ENCODE results near the gene FNIP2.

DNA sequence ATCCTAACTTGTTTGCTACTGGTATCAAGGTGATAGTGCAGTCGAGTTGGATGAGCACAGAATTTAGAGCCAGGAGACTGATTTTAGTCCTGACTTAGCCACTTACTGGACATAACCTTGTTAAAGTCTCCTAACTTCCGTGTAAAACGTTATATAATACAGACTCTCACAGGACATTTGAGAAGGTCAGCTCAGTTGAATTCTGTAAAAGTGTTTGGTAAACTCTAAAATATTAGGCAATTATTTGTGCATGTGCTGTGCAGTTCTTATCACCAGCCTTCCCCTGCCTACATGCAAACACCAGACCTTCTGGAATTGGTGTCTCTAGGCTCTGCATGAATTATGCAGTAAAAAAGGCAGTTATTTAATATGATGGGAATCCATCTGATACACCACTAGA lies 45.4 kb downstream of the FNIP2 start:
- TF ChIP-seq FOXM1 (IDR thresholded peaks at IDR 0.05; ENCODE audit: borderline replicate concordance, low read depth) (no peak), REST (IDR thresholded peaks at IDR 0.05; ENCODE audit: low read depth) (no peak), RAD21 (IDR thresholded peaks at IDR 0.05; ENCODE audit: low read depth) (no peak), EGR1 (IDR thresholded peaks at IDR 0.05) (no peak)
